Fibroblast of the conjunctiva (primary cell): Measurements from ENCODE around the gene TRIM7.

ENCODE experiments used
- DNase-seq: peaks from one replicate; pipeline ENCODE4 v3.0.0-alpha.2; 2010; ENCODE audit warnings: low read depth

TRIM7 gene

DNA sequence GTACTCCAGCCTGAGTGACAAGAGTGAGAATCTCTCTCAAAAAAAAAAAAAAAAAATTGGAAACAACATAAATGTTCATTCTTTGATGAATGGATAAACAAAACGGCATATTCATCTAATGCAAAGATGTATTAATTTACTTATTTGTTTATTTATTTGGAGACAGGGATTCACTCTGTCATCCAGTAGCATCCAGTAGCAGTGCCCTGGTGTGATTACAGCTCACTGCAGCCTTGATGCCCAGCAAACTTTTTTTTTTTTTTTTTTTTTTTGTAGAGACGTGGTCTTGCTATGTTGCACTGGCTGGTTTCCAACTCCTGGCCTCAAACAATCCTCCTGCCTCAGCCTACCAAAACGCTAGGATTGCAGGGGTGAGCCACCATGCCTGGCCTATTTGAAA lies 33.2 kb downstream of the TRIM7 start:
- DNase-seq = no peak

GRCh38 chr5:181170996-181171395 lies 34.0 kb downstream of the TRIM7 start:
- DNase-seq = no peak

DNA sequence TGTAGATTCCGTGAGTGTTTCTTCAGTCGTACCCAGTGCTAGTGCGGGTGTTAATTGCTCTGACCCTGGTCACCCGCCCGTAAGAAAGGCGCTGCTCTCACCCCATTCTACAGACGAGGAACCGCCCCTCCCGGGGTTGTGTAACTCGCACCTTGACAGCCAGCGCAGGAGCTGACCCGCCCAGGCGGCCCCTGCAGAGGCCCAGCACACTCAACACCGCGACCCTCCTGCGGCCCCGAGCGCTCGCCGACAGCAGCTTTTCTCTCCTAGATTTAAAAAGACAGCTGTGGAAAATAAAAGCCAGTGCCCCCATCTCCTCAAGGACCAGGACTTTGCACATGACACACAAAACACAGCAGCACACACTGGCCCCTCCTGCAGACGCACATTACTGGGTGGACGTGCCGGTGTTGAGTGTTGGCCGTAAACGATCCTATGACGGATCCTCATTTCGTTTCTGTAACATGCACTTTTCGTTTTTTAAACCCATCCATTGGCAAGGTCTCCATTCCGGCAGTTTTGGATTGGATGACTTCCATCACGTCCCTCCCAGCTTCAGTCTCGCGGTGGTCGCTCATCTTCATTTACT lies 34.7 kb downstream of the TRIM7 start:
- DNase-seq = no peak

- peak; percentile 72 for DNase-seq
Measured at GRCh38 chr5:181169459-181170236, 35.3 kb downstream of the TRIM7 start.

DNA sequence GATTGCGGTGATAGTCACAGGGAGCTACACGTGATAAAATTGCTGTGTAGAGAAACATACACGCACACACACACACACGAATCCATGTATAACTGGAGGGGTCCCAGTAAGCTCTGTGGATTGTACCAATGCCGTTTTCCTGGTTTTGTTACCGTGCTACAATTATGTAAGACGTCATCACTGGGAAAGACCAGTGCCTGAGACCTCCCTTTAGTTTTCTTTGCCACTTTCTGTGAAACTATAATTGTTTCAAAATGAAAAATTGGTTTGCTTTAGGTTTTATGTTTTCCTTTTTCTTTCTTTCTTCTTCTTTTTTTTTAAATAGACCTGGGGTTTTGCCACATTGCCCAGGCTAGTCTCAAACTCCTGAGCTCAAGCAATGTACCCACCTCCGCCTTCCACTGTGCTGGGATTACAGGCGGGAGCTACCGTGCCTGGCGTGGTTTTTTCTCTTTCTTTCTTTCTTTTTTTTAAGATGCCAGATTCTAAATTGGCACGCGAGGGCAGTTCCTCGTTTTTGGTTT lies 36.3 kb downstream of the TRIM7 start:
- no peak for DNase-seq

DNA sequence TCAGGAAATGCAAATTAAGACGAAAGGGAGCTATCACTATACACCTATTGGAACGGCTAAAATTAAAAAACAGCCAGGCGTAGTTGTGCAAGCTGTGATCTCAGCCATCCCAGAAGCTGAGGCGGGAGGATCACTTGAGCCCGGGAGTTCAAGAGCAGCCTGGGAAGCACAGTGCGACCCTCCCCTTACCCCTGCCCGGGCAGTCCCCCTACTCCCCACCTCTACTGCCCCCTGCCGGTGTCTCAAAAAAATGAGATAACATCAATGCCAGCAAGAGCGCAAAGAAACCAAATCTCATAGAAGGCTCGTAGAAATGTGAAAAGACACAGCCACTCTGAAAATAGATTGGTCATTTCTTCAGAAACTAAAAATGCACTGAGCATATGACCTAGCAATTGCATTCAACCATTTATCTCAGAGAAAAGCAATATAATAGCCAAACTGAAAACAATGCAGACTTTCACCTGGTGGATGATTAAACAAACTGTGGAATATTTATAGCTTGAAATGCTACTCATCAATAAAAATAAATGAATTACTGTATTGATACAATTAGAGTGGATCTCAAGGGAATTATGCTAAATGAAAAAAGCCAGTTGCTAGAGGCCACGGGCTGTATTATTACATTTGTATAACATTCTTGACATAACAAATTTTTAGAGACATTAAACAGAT lies 37.0 kb downstream of the TRIM7 start:
- no peak for DNase-seq

- DNase-seq = no peak
Measured at GRCh38 chr5:181166812-181167733, 37.9 kb downstream of the TRIM7 start.

- peak; percentile 20 for DNase-seq
Measured at GRCh38 chr5:181164076-181164952, 40.7 kb downstream of the TRIM7 start.

DNA sequence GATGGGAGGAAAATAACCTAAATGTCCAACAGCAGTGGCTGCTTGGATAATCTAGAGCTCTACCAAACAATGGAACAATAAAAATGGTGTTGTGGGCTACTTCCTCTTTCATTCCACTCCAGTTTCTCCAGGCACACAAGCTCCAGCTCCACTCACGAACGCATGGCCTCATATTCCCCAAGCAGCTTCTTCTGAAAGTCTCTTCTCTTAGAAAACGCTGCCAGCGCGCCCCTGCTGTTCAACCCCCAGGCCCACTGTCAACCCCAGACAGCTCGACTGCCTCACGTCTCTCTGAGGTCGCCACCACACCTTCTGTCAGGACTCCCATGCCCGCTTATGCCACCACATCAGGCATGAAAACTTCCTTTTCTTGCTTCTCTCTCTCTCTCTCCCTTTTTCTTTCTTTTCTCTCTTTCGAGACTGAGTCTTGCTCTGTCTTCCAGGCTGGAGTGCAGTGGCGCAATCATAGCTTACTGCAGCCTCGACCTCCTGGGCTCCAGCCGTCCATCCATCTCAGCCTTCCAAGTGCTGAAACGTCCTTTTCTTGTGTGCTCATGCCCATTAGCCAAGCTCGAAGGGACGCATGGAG lies 41.4 kb downstream of the TRIM7 start:
- no peak for DNase-seq

DNA sequence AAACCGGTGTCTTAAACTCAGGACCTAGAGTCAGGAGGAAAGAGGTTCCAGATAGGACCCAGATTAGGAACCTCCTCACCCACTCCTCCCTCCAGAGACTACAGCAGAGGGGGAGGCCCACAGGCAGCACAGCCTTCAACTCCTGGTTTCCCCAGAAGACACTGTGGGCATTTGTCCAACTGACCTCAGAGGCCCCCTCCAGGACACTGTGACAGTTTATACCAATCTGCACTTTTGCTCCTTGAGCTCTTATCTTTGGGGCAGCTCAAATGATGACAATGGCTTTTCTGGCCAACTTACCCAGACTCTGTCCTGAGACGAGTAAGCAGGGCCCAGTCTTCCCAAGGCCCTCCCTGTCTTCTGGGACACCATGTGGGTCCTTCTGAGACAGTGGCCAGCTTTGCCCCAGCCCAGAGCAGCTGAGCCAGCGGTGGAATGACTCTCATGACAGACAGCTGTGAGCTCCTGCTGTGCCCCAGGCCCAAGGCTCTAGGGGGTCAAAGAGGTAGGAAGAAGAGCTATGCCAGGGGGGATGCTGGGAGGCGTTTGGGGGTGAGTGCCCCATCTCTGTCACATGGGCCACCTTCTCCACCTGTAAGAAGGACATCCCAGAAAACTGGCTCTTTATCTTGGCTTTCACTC lies 43.3 kb downstream of the TRIM7 start:
- no peak for DNase-seq

- DNase-seq = peak; percentile 57
Measured at GRCh38 chr5:181160755-181161533, 44.1 kb downstream of the TRIM7 start.

DNA sequence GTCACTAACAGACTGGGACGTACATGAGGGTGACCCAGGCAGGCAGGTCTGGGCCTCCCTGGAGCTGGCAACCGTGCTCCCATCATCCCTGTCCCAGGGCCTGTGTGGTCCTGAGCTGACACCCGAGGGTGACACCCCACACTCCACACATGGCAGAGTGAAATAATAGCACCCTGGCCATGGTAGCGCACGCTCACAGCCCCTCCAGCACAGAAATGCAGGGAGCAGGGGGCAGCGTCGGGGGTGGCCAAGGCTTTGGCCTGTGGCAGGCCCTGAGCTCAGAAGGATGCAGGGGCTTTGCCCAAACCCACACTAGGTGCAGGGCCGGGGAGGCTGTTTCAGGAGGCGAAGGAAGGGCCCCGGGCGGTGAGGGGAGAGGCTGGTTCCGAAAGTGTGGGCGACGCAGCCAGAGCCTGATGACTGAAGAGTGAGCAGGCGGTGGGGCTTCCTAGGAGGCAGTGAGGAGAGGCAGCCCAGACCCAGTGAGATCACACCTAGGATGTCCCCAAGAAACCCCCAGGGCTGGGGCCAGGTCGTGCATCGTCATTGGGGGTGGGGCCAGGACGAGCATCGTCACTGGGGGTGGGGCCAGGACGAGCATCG lies 44.7 kb downstream of the TRIM7 start:
- DNase-seq = peak; percentile 20

DNA sequence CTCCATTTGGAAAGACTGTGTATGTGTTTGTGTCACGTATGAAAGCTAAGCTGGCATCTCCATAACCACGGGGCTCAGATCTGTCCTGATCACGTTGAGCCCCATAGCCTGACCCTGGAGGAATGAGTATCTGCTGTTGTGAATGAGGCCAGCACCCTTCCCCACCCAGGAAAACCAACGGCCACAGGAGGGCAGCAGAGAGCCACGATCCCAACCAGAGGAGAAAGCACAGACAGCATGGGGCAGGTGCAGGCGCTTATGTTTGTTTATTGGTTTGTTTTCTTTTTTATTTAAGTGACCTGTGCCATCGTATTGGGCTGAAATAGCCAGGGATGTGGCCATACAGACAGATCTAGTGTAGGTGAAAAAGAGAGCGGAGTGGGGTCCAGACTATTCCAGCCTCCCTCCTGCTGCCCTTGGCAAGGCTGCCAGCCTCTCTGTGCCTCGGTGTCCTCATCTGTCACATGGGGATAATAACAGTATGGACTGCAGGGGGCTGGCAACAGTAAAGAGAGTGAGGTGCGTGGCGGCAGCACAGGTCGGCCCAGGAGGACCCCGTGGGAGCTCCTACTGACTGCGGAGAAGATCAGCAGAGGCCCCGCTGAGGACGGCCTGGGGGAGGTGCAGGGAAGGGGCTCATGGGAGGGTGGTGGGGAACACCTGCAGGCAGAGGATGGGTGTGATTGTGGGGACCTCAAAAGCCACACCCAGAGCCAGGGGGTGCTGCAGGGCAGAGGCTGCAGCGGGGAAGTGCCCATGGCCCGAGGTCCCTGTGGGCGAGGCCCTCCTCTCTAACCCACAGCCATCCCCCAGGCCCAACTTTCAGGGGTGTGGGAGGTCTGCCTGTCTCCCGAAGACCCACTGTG lies 45.5 kb downstream of the TRIM7 start:
- DNase-seq = peak; percentile 52

DNA sequence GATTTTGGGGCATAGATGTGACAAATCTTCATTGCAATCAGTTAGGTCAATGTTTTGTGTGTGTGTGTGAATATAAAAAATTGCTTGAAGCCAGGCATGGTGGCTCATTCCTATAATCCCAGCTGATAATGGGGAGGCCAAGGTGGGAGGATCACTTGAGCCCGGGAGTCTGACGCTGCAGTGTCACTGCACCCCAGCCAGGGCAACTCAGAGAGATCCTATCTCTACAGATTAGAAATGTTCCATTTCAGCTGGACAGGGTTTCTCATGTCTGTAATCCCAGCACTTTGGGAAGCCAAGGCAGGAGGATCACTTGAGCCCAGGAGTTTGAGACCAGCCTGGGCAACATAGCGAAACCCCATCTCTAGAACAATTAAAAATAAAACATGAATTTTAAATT lies 46.1 kb downstream of the TRIM7 start:
- DNase-seq = no peak

- DNase-seq = no peak
Measured at GRCh38 chr5:181156758-181157157, 48.2 kb downstream of the TRIM7 start.

DNA sequence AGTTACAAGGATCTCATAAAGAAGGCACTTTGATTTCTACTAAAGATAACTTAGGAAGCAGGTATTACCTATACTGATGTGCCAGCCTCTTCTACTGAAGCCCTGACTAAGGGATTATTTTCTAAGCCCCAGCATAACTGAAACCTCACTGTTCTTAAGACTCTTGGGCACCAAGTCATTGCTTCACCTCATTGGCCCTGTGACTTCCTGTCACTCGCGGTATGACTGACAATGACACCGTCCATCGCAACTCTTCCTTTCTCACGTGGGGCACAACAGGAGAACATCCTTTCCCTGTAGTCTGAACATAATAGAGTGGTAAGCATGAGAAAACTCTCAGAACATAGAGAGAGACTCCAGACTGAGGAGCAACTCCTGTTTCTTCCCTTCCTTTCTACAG lies 51.2 kb downstream of the TRIM7 start:
- DNase-seq = no peak

- DNase-seq = no peak
Measured at GRCh38 chr5:181152406-181152805, 52.6 kb downstream of the TRIM7 start.

GRCh38 chr5:181151146-181151545 lies 53.9 kb downstream of the TRIM7 start:
- DNase-seq = no peak
